K562 (cell line): ENCODE results near the gene RABGAP1. TPM values are rescaled to one million over a fixed set of nuclear protein-coding genes. Genes with fewer than 3 reads are reported as not detected.

Source experiments
- CTBP1 ChIP-seq: fragments of 450-650 bp; IDR thresholded peaks from 2 replicates; pipeline ENCODE4 v1.6.1; 2016; ENCODE audit warnings: borderline replicate concordance
- DACH1 ChIP-seq: fragments of 450-650 bp; IDR thresholded peaks from 2 replicates; pipeline ENCODE4 v1.6.1; 2018; ENCODE audit not compliant: partially characterized antibody
- ESRRA ChIP-seq: fragments of 450-650 bp; IDR thresholded peaks from 2 replicates; pipeline ENCODE4 v1.6.1; 2014; ENCODE audit warnings: low read depth, mild to moderate bottlenecking, moderate library complexity, borderline replicate concordance
- MGA ChIP-seq: fragments of 450-650 bp; IDR thresholded peaks from 2 replicates; pipeline ENCODE4 v1.6.1; 2016; ENCODE audit warnings: mild to moderate bottlenecking, moderate library complexity
- NKRF ChIP-seq: fragments of 450-650 bp; IDR thresholded peaks from 2 replicates; pipeline ENCODE4 v1.6.1; 2016; ENCODE audit warnings: borderline replicate concordance
- SLC30A9 ChIP-seq: fragments of 250-450 bp; sonication (Bioruptor Pico); IDR thresholded peaks from 2 replicates; pipeline ENCODE4 v1.8.0; 2022; ENCODE audit warnings: mild to moderate bottlenecking, moderate library complexity
- SMARCB1 ChIP-seq: IDR thresholded peaks from 2 replicates; pipeline ENCODE4 v1.6.1; 2011; ENCODE audit warnings: improper control_type of control experiment, low read depth; ENCODE audit not compliant: insufficient read length
- TAF1 ChIP-seq: IDR thresholded peaks from 2 replicates; pipeline ENCODE4 v1.6.1; 2011; ENCODE audit warnings: mild to moderate bottlenecking, low read length, moderate library complexity; ENCODE audit not compliant: insufficient read depth, control insufficient read depth, severe bottlenecking; ENCODE audit errors: extremely low read depth
- ZBTB49 ChIP-seq: sonication (generic); formaldehyde crosslinking; IDR thresholded peaks from 2 replicates; pipeline ENCODE4 v1.8.0; 2022; ENCODE audit warnings: missing genetic modification reagents, mild to moderate bottlenecking, borderline replicate concordance
- ZNF347 ChIP-seq: fragments of 450-650 bp; formaldehyde crosslinking; IDR thresholded peaks from 2 replicates; pipeline ENCODE4 v1.4.0; 2020; ENCODE audit warnings: low read depth, mild to moderate bottlenecking, moderate library complexity
- polyA plus RNA-seq, 8 experiments: library from polyadenylated mRNA; depleted of rRNA in 4 of 8; stranded (reverse) in 5 of 8; unstranded in 3 of 8; fragments of >200 nt; fragmentation: Nextera tagmentation in 2 of 8; fragmentation: Illumina TruSeq in 1 of 8; extraction: Ambion mirVana in 2 of 8; extraction: Trizol in 1 of 8; gene quantifications; 2 replicates each; pipeline versions ENCODE4 v1.2.1 to v1.2.3, GENCODE V29; 2011 to 2014; ENCODE audit warnings: inconsistent platforms in 1 of 8, missing spikeins in 1 of 8
- total RNA-seq, 7 experiments: library from RNA; depleted of rRNA in 6 of 7; stranded (reverse); fragments of >200 nt in 6 of 7; fragmentation: Illumina TruSeq in 2 of 7; extraction: Trizol in 2 of 7; gene quantifications; 2 replicates each; pipeline versions ENCODE4 v1.2.1 to v1.2.3, GENCODE V29; 2011 to 2021; ENCODE audit warnings: low replicate concordance in 1 of 7

RABGAP1 gene
- total and polyA plus RNA-seq, 9 of the 15 experiments (the other 6 are each of a cell fraction or from before 2014, with no cell fraction given), result 1.5 to 22.7 (median 13.1) TPM

GRCh38 chr9:122931226-122932121 is 9.3 kb upstream of the RABGAP1 start, which contains the start of gene ZBTB26 (continued):
- TF ChIP-seq MGA, result no peak
- no peak for TF ChIP-seq ZNF347
- TF ChIP-seq ZBTB49 (CRISPR knock-in tag), result no peak
- TF ChIP-seq DACH1, result no peak
- no peak for TF ChIP-seq SMARCB1
- peak; percentile 25 for TF ChIP-seq NKRF
- TF ChIP-seq CTBP1, result no peak; the same call in 1 of the 2 replicates
- 0 out of 2 replicates have a peak, but pooled peaks have one; percentile 51 for TF ChIP-seq ESRRA
- TF ChIP-seq SLC30A9, result no peak
- TF ChIP-seq TAF1, result peak; percentile 66
